ENCODE data around the gene DIABLO.
"Not testable (repeated sequence)": the region's sequence is repeated elsewhere in the genome, so short reads cannot be mapped to it uniquely, and the experiment has no call there.

DIABLO gene

GRCh38 chr12:122225683-122226365 is at the start of gene DIABLO:
Gene DIABLO (minus strand): TSS chr12:122226052. CDS start chr12:122226014, 38 bp downstream.
- DNase-seq (ENCODE audit: low read depth in 2 of 2): peak; percentile 99 to 100

- no peak for DNase-seq (ENCODE audit: low read depth in 2 of 2)
Observed at GRCh38 chr12:122275459-122275858, 49.6 kb upstream of the DIABLO start.

GRCh38 chr12:122266230-122266901 is 40.5 kb upstream of the DIABLO start, which contains the start of gene VPS33A:
Gene VPS33A (minus strand): TSS chr12:122266494. CDS start chr12:122266408, 86 bp downstream.
- DNase-seq (ENCODE audit: low read depth in 2 of 2): peak; percentile 92 to 95

- peak; percentile 12 to 13 for DNase-seq (ENCODE audit: low read depth in 2 of 2)
Observed at GRCh38 chr12:122265886-122266229, 40.0 kb upstream of the DIABLO start.

- no peak for DNase-seq (ENCODE audit: low read depth in 2 of 2)
Observed at GRCh38 chr12:122265476-122265875, 39.6 kb upstream of the DIABLO start.

GRCh38 chr12:122260735-122261134 is 34.9 kb upstream of the DIABLO start:
- not testable (repeated sequence) for DNase-seq (ENCODE audit: low read depth in 2 of 2)

GRCh38 chr12:122258939-122259338 is 33.1 kb upstream of the DIABLO start:
- DNase-seq (ENCODE audit: low read depth in 2 of 2): not testable (repeated sequence)

- DNase-seq (ENCODE audit: low read depth in 2 of 2): not testable (repeated sequence)
Observed at GRCh38 chr12:122258462-122258861, 32.6 kb upstream of the DIABLO start.

GRCh38 chr12:122250536-122250935 is 24.7 kb upstream of the DIABLO start:
- DNase-seq (ENCODE audit: low read depth in 2 of 2): no peak

GRCh38 chr12:122250047-122250446 is 24.2 kb upstream of the DIABLO start:
- DNase-seq (ENCODE audit: low read depth in 2 of 2): no peak

- DNase-seq (ENCODE audit: low read depth in 2 of 2): no peak
Observed at GRCh38 chr12:122245553-122245952, 19.7 kb upstream of the DIABLO start.

- no peak for DNase-seq (ENCODE audit: low read depth in 2 of 2)
Observed at GRCh38 chr12:122244565-122245371, 18.9 kb upstream of the DIABLO start.

GRCh38 chr12:122243965-122244364 is 18.1 kb upstream of the DIABLO start:
- DNase-seq (ENCODE audit: low read depth in 2 of 2): no peak

GRCh38 chr12:122238861-122239260 is 13.0 kb upstream of the DIABLO start:
- no peak for DNase-seq (ENCODE audit: low read depth in 2 of 2)

- no peak for DNase-seq (ENCODE audit: low read depth in 2 of 2)
Observed at GRCh38 chr12:122235741-122236140, 9.9 kb upstream of the DIABLO start.

GRCh38 chr12:122232691-122233090 is 6.8 kb upstream of the DIABLO start:
- DNase-seq (ENCODE audit: low read depth in 2 of 2): no peak

- no peak for DNase-seq (ENCODE audit: low read depth in 2 of 2)
Observed at GRCh38 chr12:122230798-122231197, 4.9 kb upstream of the DIABLO start.

GRCh38 chr12:122228092-122228491 is 2.2 kb upstream of the DIABLO start:
- DNase-seq (ENCODE audit: low read depth in 2 of 2): no peak

GRCh38 chr12:122227341-122227740 is 1.5 kb upstream of the DIABLO start:
- peak in 1 of 2 donors; percentile 48 for DNase-seq (ENCODE audit: low read depth in 2 of 2)

GRCh38 chr12:122226366-122227125 is 694 bp upstream of the DIABLO start:
- DNase-seq (ENCODE audit: low read depth in 2 of 2): no peak

- no peak for DNase-seq (ENCODE audit: low read depth in 2 of 2)
Observed at GRCh38 chr12:122216445-122216844, 9.4 kb downstream of the DIABLO start.

- DNase-seq (ENCODE audit: low read depth in 2 of 2): no peak
Observed at GRCh38 chr12:122215771-122216170, 10.1 kb downstream of the DIABLO start.
